Loucy (cell line): Measurements from ENCODE around the gene PLCH1.

Source experiments
- H2AFZ ChIP-seq: fragments of 200-600 bp; sonication (generic); 2 replicates; pipeline ENCODE4 v1.6.0; 2016; ENCODE audit warnings: antibody characterized with exemption, mild to moderate bottlenecking, low read length, moderate library complexity
- H3F3A ChIP-seq: fragments of 200-600 bp; 2 replicates; pipeline ENCODE4 v1.6.0; 2016; ENCODE audit warnings: antibody characterized with exemption, low read depth, mild to moderate bottlenecking
- H3K27me3 ChIP-seq: fragments of 200-600 bp; sonication (generic); 2 replicates; pipeline ENCODE4 v1.6.1; 2014; ENCODE audit warnings: low read length, mild to moderate bottlenecking; ENCODE audit not compliant: insufficient read depth, poor library complexity, severe bottlenecking
- H3K36me3 ChIP-seq: fragments of 200-600 bp; sonication (generic); 2 replicates; pipeline ENCODE4 v1.6.1; 2016; ENCODE audit warnings: low read length; ENCODE audit not compliant: insufficient read depth
- H3K4me1 ChIP-seq: fragments of 200-600 bp; sonication (generic); 2 replicates; pipeline ENCODE4 v1.5.1; 2014; ENCODE audit warnings: low read length, mild to moderate bottlenecking; ENCODE audit not compliant: insufficient read depth, poor library complexity, severe bottlenecking
- H3K4me2 ChIP-seq: fragments of 200-600 bp; sonication (generic); 2 replicates; pipeline ENCODE4 v1.6.0; 2014; ENCODE audit warnings: antibody characterized with exemption, low read length, low read depth, mild to moderate bottlenecking; ENCODE audit not compliant: poor library complexity, severe bottlenecking
- H3K4me3 ChIP-seq: fragments of 200-600 bp; sonication (generic); 2 replicates; pipeline ENCODE4 v1.5.1; 2014; ENCODE audit warnings: low read length, mild to moderate bottlenecking, mixed read lengths; ENCODE audit not compliant: poor library complexity, severe bottlenecking
- H3K79me2 ChIP-seq: fragments of 200-600 bp; sonication (generic); 2 replicates; pipeline ENCODE4 v1.6.1; 2014; ENCODE audit warnings: low read length; ENCODE audit not compliant: insufficient read depth
- H3K9ac ChIP-seq: fragments of 200-600 bp; sonication (generic); 2 replicates; pipeline ENCODE4 v1.6.0; 2014; ENCODE audit warnings: mild to moderate bottlenecking, low read depth, low read length, moderate library complexity; ENCODE audit not compliant: poor library complexity, severe bottlenecking
- H3K9me2 ChIP-seq: fragments of 200-600 bp; sonication (generic); replicated peaks from 2 replicates; pipeline ENCODE4 v1.6.1; 2016; ENCODE audit warnings: low read depth, low read length, mixed read lengths
- H3K9me3 ChIP-seq: fragments of 200-600 bp; sonication (generic); 2 replicates; pipeline ENCODE4 v1.6.1; 2014; ENCODE audit warnings: mild to moderate bottlenecking, antibody characterized with exemption, low read length, low read depth; ENCODE audit not compliant: insufficient read depth
- H4K20me1 ChIP-seq: fragments of 200-600 bp; sonication (generic); 2 replicates; pipeline ENCODE4 v1.6.0; 2014; ENCODE audit warnings: antibody characterized with exemption, low read length, mild to moderate bottlenecking; ENCODE audit not compliant: insufficient read depth, poor library complexity, severe bottlenecking
- EZH2phosphoT487 ChIP-seq: fragments of 200-600 bp; IDR thresholded peaks from 2 replicates; pipeline ENCODE4 v1.6.1; 2018; ENCODE audit warnings: antibody characterized with exemption, mild to moderate bottlenecking, moderate library complexity, borderline replicate concordance
- TF ChIP-seq, protein P1 (sequence below): fragments of 200-600 bp; sonication (generic); conservative IDR thresholded peaks from 2 replicates; pipeline ENCODE4 v1.5.1; 2014; ENCODE audit warnings: mild to moderate bottlenecking, antibody characterized with exemption, low read length

Gene PLCH1

DNA sequence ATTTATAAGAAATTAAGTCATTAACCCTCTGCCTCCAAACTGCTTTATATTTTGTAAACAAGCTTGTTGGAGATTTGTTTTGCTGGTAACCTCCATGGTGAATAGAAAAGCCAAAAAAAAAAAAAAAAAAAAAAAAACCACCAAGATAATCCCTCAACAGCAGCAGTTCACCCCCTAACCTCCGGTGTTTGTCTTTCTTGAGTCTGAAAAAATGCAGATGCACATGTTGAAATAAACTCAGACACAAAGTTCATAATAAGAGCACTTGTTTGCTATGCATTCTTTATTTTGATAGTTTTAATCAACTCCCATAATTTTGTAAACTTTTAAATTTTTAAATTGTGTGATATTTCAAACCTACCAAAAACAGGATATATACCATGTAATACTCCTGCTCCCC lies 1.8 kb upstream of the PLCH1 start:
- Histone ChIP-seq H3K36me3 (no peaks in the 10 kb centered on the region), H3K27me3 (peaks cover 38% of the 10 kb centered on the region), H3K4me1 (peaks cover 17% of the 10 kb centered on the region), H3K9me3 (no peaks in the 10 kb centered on the region), H2AFZ (no peak overlapping the region), H3K9me2 (no peaks in the 10 kb centered on the region), H3K4me2 (no peak overlapping the region), H3K4me3 (no peak overlapping the region), H3K79me2 (no peaks in the 10 kb centered on the region), H4K20me1 (no peaks in the 10 kb centered on the region), H3K9ac (no peak overlapping the region), H3F3A (no peaks in the 10 kb centered on the region)
- TF ChIP-seq, protein P1, sequence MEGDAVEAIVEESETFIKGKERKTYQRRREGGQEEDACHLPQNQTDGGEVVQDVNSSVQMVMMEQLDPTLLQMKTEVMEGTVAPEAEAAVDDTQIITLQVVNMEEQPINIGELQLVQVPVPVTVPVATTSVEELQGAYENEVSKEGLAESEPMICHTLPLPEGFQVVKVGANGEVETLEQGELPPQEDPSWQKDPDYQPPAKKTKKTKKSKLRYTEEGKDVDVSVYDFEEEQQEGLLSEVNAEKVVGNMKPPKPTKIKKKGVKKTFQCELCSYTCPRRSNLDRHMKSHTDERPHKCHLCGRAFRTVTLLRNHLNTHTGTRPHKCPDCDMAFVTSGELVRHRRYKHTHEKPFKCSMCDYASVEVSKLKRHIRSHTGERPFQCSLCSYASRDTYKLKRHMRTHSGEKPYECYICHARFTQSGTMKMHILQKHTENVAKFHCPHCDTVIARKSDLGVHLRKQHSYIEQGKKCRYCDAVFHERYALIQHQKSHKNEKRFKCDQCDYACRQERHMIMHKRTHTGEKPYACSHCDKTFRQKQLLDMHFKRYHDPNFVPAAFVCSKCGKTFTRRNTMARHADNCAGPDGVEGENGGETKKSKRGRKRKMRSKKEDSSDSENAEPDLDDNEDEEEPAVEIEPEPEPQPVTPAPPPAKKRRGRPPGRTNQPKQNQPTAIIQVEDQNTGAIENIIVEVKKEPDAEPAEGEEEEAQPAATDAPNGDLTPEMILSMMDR = no peak
- no peak for TF ChIP-seq EZH2phosphoT487

DNA sequence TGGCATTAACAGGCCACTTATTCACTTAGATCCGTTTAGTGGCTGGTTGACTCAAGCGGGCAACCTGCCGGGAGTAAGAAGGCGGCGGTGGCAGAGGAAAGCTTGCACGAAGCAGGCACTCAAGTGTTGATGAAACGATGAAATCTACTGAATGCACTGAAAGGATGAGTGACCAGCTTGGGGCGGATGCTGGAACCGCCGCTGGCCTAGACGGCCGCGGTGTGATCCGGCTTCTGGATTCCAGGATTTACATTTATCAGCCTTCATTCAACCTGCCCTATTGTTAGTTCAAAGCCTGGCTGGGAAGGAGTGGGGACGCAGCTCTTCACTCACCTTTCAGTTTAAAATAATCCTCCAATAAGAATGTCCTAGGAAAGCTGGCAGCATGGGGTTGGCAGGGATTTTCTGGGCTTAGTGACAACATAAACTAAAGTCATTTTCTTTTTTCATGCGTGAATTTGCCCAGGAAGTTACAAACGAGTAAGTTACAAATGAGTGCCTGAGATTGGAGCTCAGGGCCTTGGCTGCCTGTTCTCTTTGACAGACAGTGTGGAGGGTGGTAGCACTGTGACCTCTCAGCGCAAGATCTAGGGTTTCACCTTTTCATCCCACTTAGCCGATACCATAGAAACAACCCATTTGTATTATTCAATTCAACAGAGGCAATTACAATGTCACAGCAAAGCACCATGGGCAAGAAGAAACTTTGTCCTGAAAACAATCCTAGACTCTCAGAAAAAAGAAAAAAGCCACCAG lies 1.1 kb upstream of the PLCH1 start:
- Histone ChIP-seq H3K9ac (no peak overlapping the region), H3K79me2 (no peaks in the 10 kb centered on the region), H2AFZ (no peak overlapping the region; the same call in 1 of the 2 replicates), H3K4me2 (peak overlapping the region; percentile 86), H3K4me1 (peaks cover 17% of the 10 kb centered on the region), H3K27me3 (peaks cover 38% of the 10 kb centered on the region), H3K9me3 (no peaks in the 10 kb centered on the region), H4K20me1 (no peaks in the 10 kb centered on the region), H3K36me3 (no peaks in the 10 kb centered on the region), H3K9me2 (no peaks in the 10 kb centered on the region), H3F3A (no peaks in the 10 kb centered on the region), H3K4me3 (peak overlapping the region; percentile 86)
- no peak for TF ChIP-seq EZH2phosphoT487
- TF ChIP-seq, protein P1 = no peak

DNA sequence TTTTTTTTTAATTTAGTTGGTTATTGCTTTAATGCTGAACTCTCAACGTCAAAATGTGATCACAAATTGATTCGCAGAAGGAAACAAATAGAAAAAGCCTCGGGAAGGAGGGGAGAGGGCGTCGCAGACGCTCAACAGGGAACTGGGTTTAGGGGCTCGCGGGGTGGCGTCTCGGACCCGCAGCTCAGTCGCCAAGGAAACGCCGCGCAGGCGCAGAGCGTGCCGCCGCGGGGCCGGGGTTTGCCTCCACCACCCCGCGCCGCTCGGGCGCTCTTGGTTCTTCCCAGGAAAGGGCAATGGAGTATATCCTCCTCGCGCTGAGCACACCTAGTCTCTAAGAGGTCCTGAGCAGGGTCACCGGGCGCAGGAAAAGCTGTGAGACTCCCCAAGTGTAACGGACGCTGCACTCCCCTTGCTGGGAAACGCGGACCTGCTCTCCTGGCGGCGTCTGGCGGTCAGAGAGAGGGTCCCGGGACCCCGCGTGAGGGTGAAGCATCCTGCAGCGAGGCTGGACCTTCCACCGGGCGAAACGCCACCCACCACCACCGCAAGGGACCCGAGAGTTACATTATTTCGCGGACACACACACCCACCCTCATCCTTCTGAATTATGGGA lies 753 bp downstream of the PLCH1 start:
- Histone ChIP-seq H3K9me3 (no peaks in the 10 kb centered on the region), H3K36me3 (no peaks in the 10 kb centered on the region), H3K79me2 (no peaks in the 10 kb centered on the region), H2AFZ (peak overlapping the region; percentile 96), H4K20me1 (no peaks in the 10 kb centered on the region), H3K4me2 (peak overlapping the region; percentile 86), H3K4me1 (peaks cover 17% of the 10 kb centered on the region), H3F3A (no peaks in the 10 kb centered on the region), H3K9me2 (no peaks in the 10 kb centered on the region), H3K9ac (peak overlapping the region; percentile 62), H3K27me3 (peaks cover 38% of the 10 kb centered on the region), H3K4me3 (peak overlapping the region; percentile 86)
- TF ChIP-seq, protein P1 = no peak
- no peak for TF ChIP-seq EZH2phosphoT487
